T-helper 2 cell treated with Interferon-gamma antibody and Interleukin-4, amounts not matched to agents 5 μg/mL and 100 μg/mL, for 36 hours (primary cell): ENCODE data around the gene BCAN.
A peak's percentile ranks its signal among the peaks of the same experiment; 100 is the strongest.

ENCODE experiments used
- DNase-seq: peaks from one replicate; pipeline ENCODE4 v3.0.0; 2021; ENCODE audit warnings: low spot score
- H3K27ac Mint-ChIP-seq: one replicate; pipeline ENCODE4 v1.8.0; 2021; ENCODE audit warnings: mild to moderate bottlenecking, mixed read lengths
- H3K27me3 Mint-ChIP-seq: one replicate; pipeline ENCODE4 v1.8.0; 2021; ENCODE audit warnings: low read depth, mixed read lengths
- H3K36me3 Mint-ChIP-seq: one replicate; pipeline ENCODE4 v1.8.0; 2021; ENCODE audit warnings: low read depth, mixed read lengths
- H3K4me1 Mint-ChIP-seq: one replicate; pipeline ENCODE4 v1.8.0; 2021; ENCODE audit warnings: low read depth, mixed read lengths
- H3K4me3 Mint-ChIP-seq: one replicate; pipeline ENCODE4 v1.8.0; 2022; ENCODE audit warnings: mild to moderate bottlenecking, moderate library complexity, mixed read lengths
- H3K9me3 Mint-ChIP-seq: one replicate; pipeline ENCODE4 v1.8.0; 2021; ENCODE audit warnings: mixed read lengths

Gene BCAN, protein sequence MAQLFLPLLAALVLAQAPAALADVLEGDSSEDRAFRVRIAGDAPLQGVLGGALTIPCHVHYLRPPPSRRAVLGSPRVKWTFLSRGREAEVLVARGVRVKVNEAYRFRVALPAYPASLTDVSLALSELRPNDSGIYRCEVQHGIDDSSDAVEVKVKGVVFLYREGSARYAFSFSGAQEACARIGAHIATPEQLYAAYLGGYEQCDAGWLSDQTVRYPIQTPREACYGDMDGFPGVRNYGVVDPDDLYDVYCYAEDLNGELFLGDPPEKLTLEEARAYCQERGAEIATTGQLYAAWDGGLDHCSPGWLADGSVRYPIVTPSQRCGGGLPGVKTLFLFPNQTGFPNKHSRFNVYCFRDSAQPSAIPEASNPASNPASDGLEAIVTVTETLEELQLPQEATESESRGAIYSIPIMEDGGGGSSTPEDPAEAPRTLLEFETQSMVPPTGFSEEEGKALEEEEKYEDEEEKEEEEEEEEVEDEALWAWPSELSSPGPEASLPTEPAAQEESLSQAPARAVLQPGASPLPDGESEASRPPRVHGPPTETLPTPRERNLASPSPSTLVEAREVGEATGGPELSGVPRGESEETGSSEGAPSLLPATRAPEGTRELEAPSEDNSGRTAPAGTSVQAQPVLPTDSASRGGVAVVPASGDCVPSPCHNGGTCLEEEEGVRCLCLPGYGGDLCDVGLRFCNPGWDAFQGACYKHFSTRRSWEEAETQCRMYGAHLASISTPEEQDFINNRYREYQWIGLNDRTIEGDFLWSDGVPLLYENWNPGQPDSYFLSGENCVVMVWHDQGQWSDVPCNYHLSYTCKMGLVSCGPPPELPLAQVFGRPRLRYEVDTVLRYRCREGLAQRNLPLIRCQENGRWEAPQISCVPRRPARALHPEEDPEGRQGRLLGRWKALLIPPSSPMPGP

GRCh38 chr1:156641761-156642264, at the start of gene BCAN:
BCAN (plus strand) TSS chr1:156642117; CDS start chr1:156646055, 3,938 bp downstream.
- H3K4me3 Mint-ChIP-seq, result peak within 1 kb of the TSS; percentile 53
- no peak for DNase-seq
- peaks cover 25% of the 10 kb centered on the region for H3K4me1 Mint-ChIP-seq
- peaks cover 76% of the 10 kb centered on the region for H3K27me3 Mint-ChIP-seq
- no peaks in the 10 kb centered on the region for H3K9me3 Mint-ChIP-seq
- H3K36me3 Mint-ChIP-seq, result no peaks in the 10 kb centered on the region
- H3K27ac Mint-ChIP-seq, result no peak within 1 kb of the TSS

- Mint-ChIP-seq H3K4me3 (peak overlapping the region; percentile 60), H3K4me1 (peaks cover 17% of the 10 kb centered on the region), H3K27me3 (no peaks in the 10 kb centered on the region), H3K27ac (peak overlapping the region; percentile 55), H3K9me3 (no peaks in the 10 kb centered on the region), H3K36me3 (peaks cover 27% of the 10 kb centered on the region)
- DNase-seq, result no peak
Observed at GRCh38 chr1:156592158-156592909, 49.6 kb upstream of the BCAN start.

GRCh38 chr1:156592910-156593660, 48.8 kb upstream of the BCAN start:
- Mint-ChIP-seq H3K4me3 (peak overlapping the region; percentile 60), H3K9me3 (no peaks in the 10 kb centered on the region), H3K4me1 (peaks cover 17% of the 10 kb centered on the region), H3K27me3 (no peaks in the 10 kb centered on the region), H3K27ac (peak overlapping the region; percentile 15), H3K36me3 (peaks cover 29% of the 10 kb centered on the region)
- no peak for DNase-seq

DNA sequence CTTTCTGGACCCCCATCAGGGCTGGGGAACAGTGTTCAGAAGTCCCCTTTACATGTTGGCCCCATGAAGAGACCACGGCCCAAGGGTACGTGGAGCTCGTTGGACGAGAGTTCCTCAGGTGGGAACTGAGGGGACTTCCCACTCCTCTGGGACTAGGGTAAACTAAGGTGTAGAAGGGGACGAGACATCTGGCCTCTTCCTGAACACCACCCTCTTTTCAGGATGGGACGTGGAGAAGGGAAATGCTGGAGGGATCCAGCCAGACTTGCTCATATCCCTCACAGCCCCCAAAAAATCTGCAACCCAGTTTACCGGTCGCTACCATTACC, 48.3 kb upstream of the BCAN start:
- Mint-ChIP-seq H3K4me1 (peaks cover 17% of the 10 kb centered on the region), H3K27ac (no peak overlapping the region), H3K27me3 (no peaks in the 10 kb centered on the region), H3K4me3 (no peak overlapping the region), H3K9me3 (no peaks in the 10 kb centered on the region), H3K36me3 (peaks cover 34% of the 10 kb centered on the region)
- no peak for DNase-seq

DNA sequence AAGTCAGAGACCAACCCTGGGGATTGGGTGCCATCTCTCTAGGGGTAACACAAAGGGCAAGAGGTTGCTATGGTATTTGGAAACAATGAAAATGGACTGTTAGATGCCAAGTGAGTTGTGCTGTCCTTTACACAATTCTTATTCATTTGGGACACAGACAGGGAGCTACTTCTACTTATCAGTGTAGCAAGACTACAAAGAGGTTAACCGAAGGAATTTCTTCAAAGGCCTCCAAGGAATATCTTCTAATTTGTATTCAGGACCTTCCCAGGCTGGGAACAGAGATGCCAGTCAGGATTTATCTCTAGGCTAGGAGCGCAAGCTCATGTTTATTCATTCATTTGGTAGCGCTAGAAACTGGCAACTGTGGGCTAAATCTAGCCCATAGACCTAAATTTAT, 47.7 kb upstream of the BCAN start:
- Mint-ChIP-seq H3K36me3 (peaks cover 37% of the 10 kb centered on the region), H3K4me1 (peaks cover 17% of the 10 kb centered on the region), H3K4me3 (no peak overlapping the region)

GRCh38 chr1:156595016-156595415, 46.9 kb upstream of the BCAN start:
- peaks cover 19% of the 10 kb centered on the region for H3K4me1 Mint-ChIP-seq
- H3K9me3 Mint-ChIP-seq, result no peaks in the 10 kb centered on the region
- no peaks in the 10 kb centered on the region for H3K27me3 Mint-ChIP-seq
- peak overlapping the region; percentile 13 for H3K27ac Mint-ChIP-seq
- peaks cover 39% of the 10 kb centered on the region for H3K36me3 Mint-ChIP-seq
- no peak overlapping the region for H3K4me3 Mint-ChIP-seq
- DNase-seq, result no peak

More for the DNA sequence above, 47.7 kb upstream of the BCAN start:
- Mint-ChIP-seq H3K27me3 (no peaks in the 10 kb centered on the region), H3K9me3 (no peaks in the 10 kb centered on the region), H3K27ac (no peak overlapping the region)
- no peak for DNase-seq

- peaks cover 18% of the 10 kb centered on the region for H3K4me1 Mint-ChIP-seq
- H3K4me3 Mint-ChIP-seq, result no peak overlapping the region
- H3K9me3 Mint-ChIP-seq, result no peaks in the 10 kb centered on the region
- peaks cover 42% of the 10 kb centered on the region for H3K36me3 Mint-ChIP-seq
- no peak overlapping the region for H3K27ac Mint-ChIP-seq
- no peaks in the 10 kb centered on the region for H3K27me3 Mint-ChIP-seq
- DNase-seq, result no peak
Observed at GRCh38 chr1:156596426-156596825, 45.5 kb upstream of the BCAN start.

DNA sequence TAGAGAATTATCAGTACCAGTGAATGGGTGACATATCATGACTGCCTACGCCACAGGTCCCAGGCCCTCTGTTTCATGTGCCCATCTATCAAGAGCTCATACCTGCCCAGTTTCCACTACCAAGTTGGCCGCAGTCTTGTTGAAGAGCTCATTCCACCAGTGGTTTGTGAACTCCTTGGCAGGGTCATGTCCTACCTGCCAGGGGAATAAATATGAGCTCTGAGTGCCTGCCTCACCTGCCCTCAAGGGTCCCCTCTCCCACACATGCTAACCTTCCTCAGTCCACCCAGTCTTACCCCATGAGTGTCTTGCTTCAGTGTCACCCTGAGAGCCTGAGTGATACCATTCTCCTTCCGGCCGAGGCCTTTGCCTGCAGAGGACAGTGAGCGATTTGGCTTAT, 43.8 kb upstream of the BCAN start:
- Mint-ChIP-seq H3K36me3 (peaks cover 40% of the 10 kb centered on the region), H3K4me1 (peaks cover 22% of the 10 kb centered on the region), H3K27ac (no peak overlapping the region), H3K4me3 (no peak overlapping the region), H3K9me3 (no peaks in the 10 kb centered on the region), H3K27me3 (no peaks in the 10 kb centered on the region)
- no peak for DNase-seq

DNA sequence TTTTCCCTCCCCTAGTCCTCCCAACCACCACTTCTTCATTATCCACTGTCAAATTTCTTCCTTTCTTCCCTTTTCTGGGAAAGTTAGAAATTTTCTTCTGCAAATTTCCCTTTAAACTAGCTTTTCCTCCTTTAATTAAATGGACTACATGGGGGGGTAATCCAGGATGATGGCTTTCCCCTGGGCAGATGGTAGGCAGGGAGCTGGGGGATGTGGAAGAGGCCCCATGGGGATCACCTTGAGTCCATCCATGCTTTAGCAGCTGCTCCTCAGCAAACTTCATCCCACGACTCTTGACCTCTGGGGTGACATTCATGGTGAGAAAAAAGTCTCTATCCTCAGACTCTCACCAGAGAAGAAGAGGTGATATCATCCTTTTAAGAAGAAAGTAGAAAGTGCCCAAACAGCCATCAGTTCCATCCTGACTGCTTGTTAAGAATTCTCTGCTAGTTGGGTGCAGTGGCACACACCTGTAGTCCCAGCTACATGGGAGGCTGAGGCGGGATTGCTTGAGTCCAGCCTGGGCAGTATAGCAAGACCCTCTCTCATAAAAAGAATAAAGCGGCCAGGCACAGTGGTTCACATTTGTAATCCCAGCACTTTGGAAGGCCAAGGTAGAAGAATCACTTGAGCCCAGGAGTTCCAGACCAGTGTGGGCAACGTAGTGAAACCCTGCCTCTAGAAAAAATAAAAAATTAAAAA, 43.0 kb upstream of the BCAN start:
- no peaks in the 10 kb centered on the region for H3K9me3 Mint-ChIP-seq

DNA sequence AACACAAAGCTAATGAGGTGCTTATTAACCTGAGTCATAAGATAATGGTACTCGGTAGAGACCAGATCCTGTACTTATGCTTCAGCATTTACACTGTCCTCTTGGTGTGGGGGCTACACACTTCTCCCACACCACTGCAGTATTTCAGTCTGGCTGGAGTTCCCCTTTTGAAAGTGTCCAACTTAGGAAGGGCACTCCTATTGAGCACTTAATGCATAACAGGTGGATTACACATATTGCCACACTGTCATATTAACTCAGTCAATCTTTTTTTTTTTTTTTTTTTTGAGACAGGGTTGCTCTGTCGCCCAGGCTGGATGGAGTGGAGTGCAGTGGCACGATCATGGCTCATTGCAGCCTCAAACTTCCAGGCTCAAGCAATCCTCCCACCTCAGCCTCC, 42.1 kb upstream of the BCAN start:
- H3K4me3 Mint-ChIP-seq, result peak overlapping the region; percentile 94
- H3K36me3 Mint-ChIP-seq, result peaks cover 34% of the 10 kb centered on the region
- no peak for DNase-seq
- H3K9me3 Mint-ChIP-seq, result no peaks in the 10 kb centered on the region
- H3K27ac Mint-ChIP-seq, result no peak overlapping the region
- H3K4me1 Mint-ChIP-seq, result peaks cover 22% of the 10 kb centered on the region
- H3K27me3 Mint-ChIP-seq, result no peaks in the 10 kb centered on the region

More for the DNA sequence above, 43.0 kb upstream of the BCAN start:
- H3K4me1 Mint-ChIP-seq, result peaks cover 22% of the 10 kb centered on the region
- H3K36me3 Mint-ChIP-seq, result peaks cover 38% of the 10 kb centered on the region
- no peak overlapping the region for H3K27ac Mint-ChIP-seq
- H3K27me3 Mint-ChIP-seq, result no peaks in the 10 kb centered on the region
- H3K4me3 Mint-ChIP-seq, result no peak overlapping the region
- DNase-seq, result no peak

GRCh38 chr1:156600733-156601121, 41.2 kb upstream of the BCAN start:
- H3K27me3 Mint-ChIP-seq, result no peaks in the 10 kb centered on the region
- peak overlapping the region; percentile 98 for H3K27ac Mint-ChIP-seq
- no peaks in the 10 kb centered on the region for H3K9me3 Mint-ChIP-seq
- H3K4me1 Mint-ChIP-seq, result peaks cover 22% of the 10 kb centered on the region
- H3K4me3 Mint-ChIP-seq, result peak overlapping the region; percentile 94
- no peak for DNase-seq
- H3K36me3 Mint-ChIP-seq, result peaks cover 24% of the 10 kb centered on the region

- peak; percentile 77 for DNase-seq
- H3K4me1 Mint-ChIP-seq, result peaks cover 22% of the 10 kb centered on the region
- H3K9me3 Mint-ChIP-seq, result no peaks in the 10 kb centered on the region
- peaks cover 21% of the 10 kb centered on the region for H3K36me3 Mint-ChIP-seq
- peak within 1 kb of the TSS; percentile 94 for H3K4me3 Mint-ChIP-seq
- no peaks in the 10 kb centered on the region for H3K27me3 Mint-ChIP-seq
- peak within 1 kb of the TSS; percentile 98 for H3K27ac Mint-ChIP-seq
Observed at GRCh38 chr1:156601122-156601830, 40.6 kb upstream of the BCAN start, which contains the start of gene GPATCH4. GPATCH4 (minus strand) TSS chr1:156601479.
